Medulla oblongata (tissue), 1 donor: ENCODE results near the gene NIPA2.
"Not testable (repeated sequence)": the region's sequence is repeated elsewhere in the genome, so short reads cannot be mapped to it uniquely, and the experiment has no call there.

Experiments
- DNase-seq: peaks from one replicate; pipeline ENCODE4 v3.0.0-alpha.2; 2015; ENCODE audit errors: extremely low spot score

Gene NIPA2

GRCh38 chr15:22838292-22839042, at the start of gene NIPA2:
Gene NIPA2, plus strand, starts transcription at chr15:22838666. Its CDS starts 13,066 bp downstream, at chr15:22851732.
- peak; percentile 98 for DNase-seq

- DNase-seq: no peak
Observed at GRCh38 chr15:22794063-22794462, 44.4 kb upstream of the NIPA2 start.

GRCh38 chr15:22794621-22795167, 43.8 kb upstream of the NIPA2 start:
- DNase-seq: no peak

GRCh38 chr15:22795206-22796063, 43.0 kb upstream of the NIPA2 start:
- no peak for DNase-seq

GRCh38 chr15:22796079-22796478, 42.4 kb upstream of the NIPA2 start:
- no peak for DNase-seq

- no peak for DNase-seq
Observed at GRCh38 chr15:22799902-22800301, 38.6 kb upstream of the NIPA2 start.

GRCh38 chr15:22803006-22803405, 35.5 kb upstream of the NIPA2 start:
- not testable (repeated sequence) for DNase-seq

GRCh38 chr15:22806156-22806555, 32.3 kb upstream of the NIPA2 start:
- DNase-seq: peak; percentile 82

GRCh38 chr15:22806664-22807063, 31.8 kb upstream of the NIPA2 start:
- DNase-seq: peak; percentile 48

GRCh38 chr15:22807831-22808230, 30.6 kb upstream of the NIPA2 start:
- not testable (repeated sequence) for DNase-seq

- no peak for DNase-seq
Observed at GRCh38 chr15:22808240-22808639, 30.2 kb upstream of the NIPA2 start.

GRCh38 chr15:22808761-22809280, 29.6 kb upstream of the NIPA2 start:
- no peak for DNase-seq

- DNase-seq: no peak
Observed at GRCh38 chr15:22810033-22810852, 28.2 kb upstream of the NIPA2 start.

GRCh38 chr15:22810853-22811338, 27.6 kb upstream of the NIPA2 start:
- DNase-seq: no peak

- peak; percentile 89 for DNase-seq
Observed at GRCh38 chr15:22811640-22812039, 26.8 kb upstream of the NIPA2 start.

- DNase-seq: no peak
Observed at GRCh38 chr15:22813844-22814243, 24.6 kb upstream of the NIPA2 start.

- no peak for DNase-seq
Observed at GRCh38 chr15:22815766-22816165, 22.7 kb upstream of the NIPA2 start.

GRCh38 chr15:22819651-22820050, 18.8 kb upstream of the NIPA2 start:
- no peak for DNase-seq

GRCh38 chr15:22823495-22824128, 14.9 kb upstream of the NIPA2 start:
- DNase-seq: no peak

GRCh38 chr15:22827125-22827524, 11.3 kb upstream of the NIPA2 start:
- DNase-seq: no peak

- DNase-seq: no peak
Observed at GRCh38 chr15:22831473-22831872, 7.0 kb upstream of the NIPA2 start.
